Vagina (tissue), 2 donors: ENCODE results near the gene WDR1.

ENCODE experiments used
- POLR2A ChIP-seq, 2 donors: fragments of 450-650 bp; IDR thresholded peaks; one replicate each; pipeline ENCODE4 v1.6.1; 2017; ENCODE audit warnings: antibody characterized with exemption in 2 of 2, mild to moderate bottlenecking in 2 of 2, moderate library complexity in 2 of 2
- POLR2AphosphoS5 ChIP-seq, 2 donors: sonication (generic); formaldehyde crosslinking; IDR thresholded peaks; one replicate each; pipeline ENCODE4 v1.9.0; 2017; ENCODE audit warnings: antibody characterized with exemption in 2 of 2, mild to moderate bottlenecking in 2 of 2, low read depth in 1 of 2; ENCODE audit not compliant: insufficient read depth in 1 of 2
- TF ChIP-seq, protein P1 (sequence below), 3 experiments: fragments of 450-650 bp in 2 of 3; fragments of 200-600 bp in 1 of 3; sonication (generic) in 1 of 3; IDR thresholded peaks; one replicate each; pipeline ENCODE4 v1.5.1; 2017 to 2019; ENCODE audit warnings: antibody characterized with exemption in 3 of 3, mild to moderate bottlenecking in 2 of 3, moderate library complexity in 2 of 3

DNA sequence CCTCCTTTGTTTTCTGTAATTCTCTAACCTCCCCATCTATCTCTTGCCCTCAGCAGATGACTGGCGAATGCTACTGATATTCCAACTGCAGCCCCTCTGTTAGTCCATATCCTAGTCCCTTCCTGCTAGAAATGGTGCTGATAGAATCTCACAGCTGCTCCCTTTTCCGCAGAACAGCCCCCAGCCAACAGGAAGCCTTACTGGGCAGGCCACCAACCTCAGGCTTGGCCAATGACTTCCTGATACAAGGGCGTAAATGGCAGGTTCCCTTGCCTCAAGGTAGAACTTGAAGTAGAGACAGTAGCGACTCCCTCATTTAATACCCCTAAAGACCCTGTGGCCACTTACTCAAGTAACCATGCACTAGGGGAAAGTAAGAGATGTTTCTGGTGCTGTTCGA, 68.6 kb downstream of the WDR1 start:
- TF ChIP-seq, protein P1, sequence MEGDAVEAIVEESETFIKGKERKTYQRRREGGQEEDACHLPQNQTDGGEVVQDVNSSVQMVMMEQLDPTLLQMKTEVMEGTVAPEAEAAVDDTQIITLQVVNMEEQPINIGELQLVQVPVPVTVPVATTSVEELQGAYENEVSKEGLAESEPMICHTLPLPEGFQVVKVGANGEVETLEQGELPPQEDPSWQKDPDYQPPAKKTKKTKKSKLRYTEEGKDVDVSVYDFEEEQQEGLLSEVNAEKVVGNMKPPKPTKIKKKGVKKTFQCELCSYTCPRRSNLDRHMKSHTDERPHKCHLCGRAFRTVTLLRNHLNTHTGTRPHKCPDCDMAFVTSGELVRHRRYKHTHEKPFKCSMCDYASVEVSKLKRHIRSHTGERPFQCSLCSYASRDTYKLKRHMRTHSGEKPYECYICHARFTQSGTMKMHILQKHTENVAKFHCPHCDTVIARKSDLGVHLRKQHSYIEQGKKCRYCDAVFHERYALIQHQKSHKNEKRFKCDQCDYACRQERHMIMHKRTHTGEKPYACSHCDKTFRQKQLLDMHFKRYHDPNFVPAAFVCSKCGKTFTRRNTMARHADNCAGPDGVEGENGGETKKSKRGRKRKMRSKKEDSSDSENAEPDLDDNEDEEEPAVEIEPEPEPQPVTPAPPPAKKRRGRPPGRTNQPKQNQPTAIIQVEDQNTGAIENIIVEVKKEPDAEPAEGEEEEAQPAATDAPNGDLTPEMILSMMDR (IDR thresholded peaks at IDR 0.05): no peak
- TF ChIP-seq POLR2AphosphoS5 (IDR thresholded peaks at IDR 0.05; ENCODE audit: insufficient read depth in 1 of 2, low read depth in 1 of 2) (no peak), POLR2A (IDR thresholded peaks at IDR 0.05) (no peak)
